ENCODE measurements around the gene CANT1. TPM values are rescaled to one million over a fixed set of nuclear protein-coding genes. Genes with fewer than 3 reads are reported as not detected.

The CANT1 gene
- total RNA-seq, 4 donors from 2014 or later = 18.1 to 39.4 (median 28.4) TPM

GRCh38 chr17:79012563-79013134 lies 3.1 kb upstream of the CANT1 start:
- DNase-seq (ENCODE audit: low spot score in 2 of 2) = peak in 1 of 2 donors; percentile 32
- no peak for TF ChIP-seq POLR2A (IDR thresholded peaks at IDR 0.05)
- TF ChIP-seq CTCF (IDR thresholded peaks at IDR 0.05) = no peak
- WGBS, 2 donors = 75 to 84% methylated on average over 6 of the region's 6 CpGs
- intact Hi-C loops (cut with DNase I; ENCODE audit: low total_unique reads) = no loop called here
- no peak overlapping the region for H3K4me3 ChIP-seq (ENCODE audit: low read depth, poor library complexity, severe bottlenecking)

DNA sequence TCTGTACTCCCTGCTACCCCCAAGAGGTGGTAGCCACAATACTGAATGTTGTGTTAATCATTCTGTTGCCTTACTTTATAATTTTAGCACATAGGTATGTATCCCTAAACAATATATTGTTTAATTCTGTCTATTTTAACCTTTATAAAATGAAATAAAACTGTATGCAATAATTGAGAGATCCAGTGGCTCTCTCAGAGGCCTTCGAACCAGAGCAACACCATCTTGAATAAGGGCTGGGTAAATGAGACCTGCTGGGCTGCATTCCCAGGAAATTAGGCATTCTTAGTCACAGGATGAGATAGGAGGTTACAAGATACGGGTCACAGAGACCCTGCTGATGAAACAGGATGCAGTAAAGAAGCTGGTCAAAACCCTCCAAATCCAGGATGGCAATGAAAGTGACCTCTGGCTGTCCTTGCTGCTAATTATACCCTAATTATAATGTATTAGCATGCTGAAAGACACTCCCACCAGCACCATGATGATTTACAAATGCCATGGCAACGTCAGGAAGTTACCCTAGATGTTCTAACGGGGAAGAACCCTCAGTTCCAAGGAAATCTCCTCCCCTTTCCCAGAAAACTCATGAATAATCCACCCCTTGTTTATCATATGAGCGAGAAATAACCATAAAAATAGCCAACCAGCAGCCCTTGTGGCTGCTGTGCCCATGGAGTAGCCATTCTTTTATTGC lies 2.0 kb upstream of the CANT1 start:
- WGBS, 2 donors = 74 to 79% methylated on average over 5 of the region's 5 CpGs
- DNase-seq (ENCODE audit: low spot score in 2 of 2) = no peak
- TF ChIP-seq POLR2A (IDR thresholded peaks at IDR 0.05) (no peak), CTCF (IDR thresholded peaks at IDR 0.05) (no peak)
- intact Hi-C loops (cut with DNase I; ENCODE audit: low total_unique reads) = no loop called here
- no peak overlapping the region for H3K4me3 ChIP-seq (ENCODE audit: low read depth, poor library complexity, severe bottlenecking)

- DNase-seq (ENCODE audit: low spot score in 2 of 2) = no peak
- no peak overlapping the region for H3K4me3 ChIP-seq (ENCODE audit: low read depth, poor library complexity, severe bottlenecking)
- intact Hi-C loops (cut with DNase I; ENCODE audit: low total_unique reads) = no loop called here
- WGBS, 2 donors = 60 to 63% methylated on average over 7 of the region's 7 CpGs
- TF ChIP-seq CTCF (IDR thresholded peaks at IDR 0.05) = no peak
- TF ChIP-seq POLR2A (IDR thresholded peaks at IDR 0.05) = no peak
These were observed 711 bp upstream of the CANT1 start for GRCh38 chr17:79010304-79010646.

DNA sequence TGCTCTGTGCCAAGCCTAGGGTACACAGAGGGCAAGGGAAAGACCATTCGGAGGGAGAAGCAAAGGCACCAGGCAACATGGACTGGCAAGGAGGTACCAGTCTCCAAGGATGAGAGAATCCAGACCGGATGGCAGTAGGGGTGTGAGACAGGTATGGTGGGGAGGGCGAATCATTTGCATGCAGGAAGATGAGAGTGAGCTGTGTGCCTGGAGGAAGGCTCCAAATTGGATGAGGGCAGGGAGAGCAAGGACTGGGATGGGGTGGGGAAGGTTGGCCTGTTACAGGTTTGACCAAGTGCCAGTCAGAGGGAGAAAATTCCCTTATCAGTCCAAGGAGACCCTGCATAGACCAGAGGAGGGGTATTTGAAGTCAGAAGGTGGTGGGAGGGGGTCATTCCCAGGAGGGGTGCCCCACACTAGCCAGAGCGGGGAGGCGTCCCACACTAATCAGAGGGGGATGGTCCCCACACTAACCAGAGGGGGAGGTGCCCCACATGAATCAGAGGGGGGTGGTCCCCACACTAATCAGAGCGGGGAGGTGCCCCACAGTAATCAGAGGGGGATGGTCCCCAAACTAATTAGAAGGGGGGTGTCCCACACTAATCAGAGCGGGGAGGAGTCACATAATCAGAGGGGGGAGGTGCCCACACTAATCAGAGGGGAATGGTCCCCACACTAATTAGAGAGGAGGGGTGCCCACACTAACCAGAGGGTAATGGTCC lies 737 bp downstream of the CANT1 start:
- TF ChIP-seq POLR2A (IDR thresholded peaks at IDR 0.05) (no peak), CTCF (IDR thresholded peaks at IDR 0.05) (no peak)
- H3K4me3 ChIP-seq (ENCODE audit: low read depth, poor library complexity, severe bottlenecking) = peak overlapping the region; percentile 88
- intact Hi-C loops (cut with DNase I; ENCODE audit: low total_unique reads) = no loop called here
- WGBS, 2 donors = 26 to 34% methylated on average over 7 of the region's 7 CpGs
- DNase-seq (ENCODE audit: low spot score in 2 of 2) = peak in 1 of 2 donors; percentile 82

- DNase-seq (ENCODE audit: low spot score in 2 of 2) = peak in 1 of 2 donors; percentile 82
- H3K4me3 ChIP-seq (ENCODE audit: low read depth, poor library complexity, severe bottlenecking) = no peak overlapping the region
- 66 to 72% methylated on average over 20 to 21 of the region's 21 CpGs for WGBS, 2 donors
- TF ChIP-seq POLR2A (IDR thresholded peaks at IDR 0.05) (no peak), CTCF (IDR thresholded peaks at IDR 0.05) (no peak)
- intact Hi-C loops (cut with DNase I; ENCODE audit: low total_unique reads) = no loop called here
These were observed 1.8 kb downstream of the CANT1 start for GRCh38 chr17:79007504-79008381.
